Liver (tissue), 9 donors: Measurements from ENCODE around the gene NDOR1. TPM values are rescaled to one million over a fixed set of nuclear protein-coding genes. Genes with fewer than 3 reads are reported as not detected.

Experiments used
- DNase-seq: peaks from one replicate; pipeline ENCODE4 v3.0.0-alpha.2; 2017; ENCODE audit warnings: low spot score
- H3K27ac ChIP-seq, 2 donors: one replicate each; pipeline ENCODE4 v1.7.0; 2013; ENCODE audit warnings: inconsistent platforms in 2 of 2, low read length in 2 of 2, control low read depth in 1 of 2, low read depth in 1 of 2, mild to moderate bottlenecking in 1 of 2
- H3K27me3 ChIP-seq, 4 donors: one replicate each; pipeline versions ENCODE4 v1.6.1 to v1.7.0; 2013; ENCODE audit warnings: low read length in 3 of 4, inconsistent platforms in 1 of 4, mild to moderate bottlenecking in 1 of 4, moderate library complexity in 1 of 4; ENCODE audit not compliant: control insufficient read depth in 4 of 4, insufficient read depth in 4 of 4
- H3K36me3 ChIP-seq, 4 donors: one replicate each; pipeline versions ENCODE4 v1.6.1 to v1.7.0; 2013; ENCODE audit warnings: low read length in 3 of 4, mild to moderate bottlenecking in 3 of 4, low read depth in 1 of 4, moderate library complexity in 1 of 4; ENCODE audit not compliant: control insufficient read depth in 4 of 4, insufficient read depth in 3 of 4
- H3K4me1 ChIP-seq, 4 donors: one replicate each; pipeline versions ENCODE4 v1.6.1 to v1.7.0; 2013; ENCODE audit warnings: low read length in 3 of 4, mild to moderate bottlenecking in 3 of 4, moderate library complexity in 1 of 4; ENCODE audit not compliant: control insufficient read depth in 4 of 4, insufficient read depth in 4 of 4
- H3K4me3 ChIP-seq, 3 donors: one replicate each; pipeline versions ENCODE4 v1.6.1 to v1.7.0; 2013; ENCODE audit warnings: low read length in 3 of 3, control low read depth in 1 of 3, low read depth in 1 of 3, mild to moderate bottlenecking in 1 of 3
- H3K9ac ChIP-seq, 2 donors: one replicate each; pipeline ENCODE4 v1.7.0; 2013; ENCODE audit warnings: low read length in 2 of 2, mild to moderate bottlenecking in 2 of 2, moderate library complexity in 2 of 2, control low read depth in 1 of 2, low read depth in 1 of 2
- H3K9me3 ChIP-seq, 4 donors: one replicate each; pipeline versions ENCODE4 v1.6.1 to v1.7.0; 2013; ENCODE audit warnings: low read length in 3 of 4; ENCODE audit not compliant: control insufficient read depth in 4 of 4
- EGR1 ChIP-seq, 2 donors: IDR thresholded peaks; 2 replicates each; pipeline ENCODE4 v1.6.1; 2016 to 2018; ENCODE audit warnings: antibody characterized with exemption in 2 of 2, low read depth in 2 of 2
- FOXA1 ChIP-seq: IDR thresholded peaks from 2 replicates; pipeline ENCODE4 v1.6.1; 2016; ENCODE audit warnings: antibody characterized with exemption
- FOXA2 ChIP-seq: IDR thresholded peaks from 2 replicates; pipeline ENCODE4 v1.6.1; 2016; ENCODE audit warnings: antibody characterized with exemption
- GABPA ChIP-seq, 2 donors: IDR thresholded peaks in 1 of 2; conservative IDR thresholded peaks in 1 of 2; 2 replicates each; pipeline ENCODE4 v1.6.1; 2016; ENCODE audit warnings: antibody characterized with exemption in 2 of 2, mild to moderate bottlenecking in 1 of 2, moderate library complexity in 1 of 2
- HNF4A ChIP-seq, 2 donors: conservative IDR thresholded peaks; 2 replicates each; pipeline ENCODE4 v1.6.1; 2016; ENCODE audit warnings: antibody characterized with exemption in 2 of 2, mild to moderate bottlenecking in 2 of 2
- HNF4G ChIP-seq: IDR thresholded peaks from 2 replicates; pipeline ENCODE4 v1.6.1; 2016; ENCODE audit warnings: antibody characterized with exemption
- JUND ChIP-seq, 2 donors: IDR thresholded peaks; 2 replicates each; pipeline ENCODE4 v1.6.1; 2016; ENCODE audit warnings: antibody characterized with exemption in 2 of 2
- RAD21 ChIP-seq, 2 donors: IDR thresholded peaks; 2 replicates each; pipeline ENCODE4 v1.6.1; 2016; ENCODE audit warnings: antibody characterized with exemption in 2 of 2, mild to moderate bottlenecking in 2 of 2
- RXRA ChIP-seq, 2 donors: IDR thresholded peaks; 2 replicates each; pipeline ENCODE4 v1.6.1; 2017 to 2018; ENCODE audit warnings: antibody characterized with exemption in 2 of 2, mild to moderate bottlenecking in 1 of 2
- SP1 ChIP-seq: IDR thresholded peaks from 2 replicates; pipeline ENCODE4 v1.6.1; 2018; ENCODE audit warnings: antibody characterized with exemption, mild to moderate bottlenecking
- TAF1 ChIP-seq: conservative IDR thresholded peaks from 2 replicates; pipeline ENCODE4 v1.6.1; 2016; ENCODE audit warnings: antibody characterized with exemption, mild to moderate bottlenecking
- YY1 ChIP-seq: IDR thresholded peaks from 2 replicates; pipeline ENCODE4 v1.6.1; 2016; ENCODE audit warnings: antibody characterized with exemption, mild to moderate bottlenecking
- WGBS: extraction: QIAGEN DNeasy Blood & Tissue Kit; methylation state at CpG from one replicate; pipeline ENCODE4 v1.1.7; 2013; 5-methylcytosine and 5-hydroxymethylcytosine counted together
- polyA plus RNA-seq, 2 donors: library from polyadenylated mRNA; stranded (reverse) in 1 of 2; unstranded in 1 of 2; fragments of 200-250 nt in 1 of 2; fragments of >200 nt in 1 of 2; fragmentation: Nextera tagmentation in 1 of 2; extraction: Ambion mirVana in 1 of 2; gene quantifications; one replicate each; pipeline versions ENCODE4 v1.2.1 to v1.2.3, GENCODE V29; 2013 to 2015
- total RNA-seq, 2 donors: library from RNA; depleted of rRNA; stranded (reverse); fragments of >200 nt; gene quantifications; one replicate each; pipeline ENCODE4 v1.2.3, GENCODE V29; 2014
- TF ChIP-seq, protein P1 (sequence below): IDR thresholded peaks from 2 replicates; pipeline ENCODE4 v1.6.1; 2016; ENCODE audit warnings: antibody characterized with exemption
- TF ChIP-seq, protein P2 (sequence below): IDR thresholded peaks from 2 replicates; pipeline ENCODE4 v1.6.1; 2016; ENCODE audit warnings: antibody characterized with exemption, mild to moderate bottlenecking
- TF ChIP-seq, protein P3 (sequence below): IDR thresholded peaks from 2 replicates; pipeline ENCODE4 v1.6.1; 2016; ENCODE audit warnings: antibody characterized with exemption
- TF ChIP-seq, protein P4 (sequence below): fragments of 150-350 bp; IDR thresholded peaks from 2 replicates; pipeline ENCODE4 v1.5.1; 2017; ENCODE audit warnings: improper control_type of control experiment, low read depth, low read length; ENCODE audit not compliant: missing input control
- TF ChIP-seq, protein P5 (sequence below): IDR thresholded peaks from 2 replicates; pipeline ENCODE4 v1.6.1; 2016; ENCODE audit warnings: antibody characterized with exemption
- donor health status: healthy.
- donor health status: healthy.
- donor health status: healthy.
- donor health status: healthy.
- donor health status: healthy.

NDOR1 gene
- total and polyA plus RNA-seq, 4 donors, result 2.5 to 4.7 (median 3.2) TPM

- no peaks in the 10 kb centered on the region for H3K36me3 ChIP-seq
- H3K9ac ChIP-seq, result no peak overlapping the region
Observed at GRCh38 chr9:137163365-137163715, 42.2 kb upstream of the NDOR1 start.

DNA sequence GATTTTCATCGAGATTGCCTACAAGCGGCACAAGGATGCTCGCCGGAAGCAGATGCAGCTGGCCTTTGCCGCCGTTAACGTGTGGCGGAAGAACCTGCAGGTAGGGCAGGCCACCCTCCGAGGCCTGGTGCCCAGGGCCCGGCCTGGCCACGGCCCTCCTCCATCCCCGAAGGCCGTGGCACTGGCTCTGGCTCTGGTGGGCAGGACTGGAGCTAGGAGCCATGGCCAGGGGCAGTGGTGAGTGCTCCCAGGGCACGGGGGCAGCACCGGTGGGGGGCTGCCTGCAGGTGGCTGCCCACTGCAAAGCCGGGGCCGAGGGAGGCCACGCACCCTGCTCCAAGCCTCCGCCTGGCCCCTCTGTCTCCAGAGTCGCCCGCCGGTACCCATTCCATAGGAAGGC, 41.7 kb upstream of the NDOR1 start:
- 82% methylated on average over 22 of the region's 22 CpGs for WGBS
- no peak overlapping the region for H3K4me3 ChIP-seq
- DNase-seq, result no peak
- H3K27ac ChIP-seq, result no peak overlapping the region
- H3K9ac ChIP-seq, result no peak overlapping the region
- peaks cover 6 to 19% (median 11%) of the 10 kb centered on the region in 4 donors for H3K4me1 ChIP-seq
- peaks cover 2 to 26% (median 14%) of the 10 kb centered on the region in 4 donors for H3K27me3 ChIP-seq
- H3K36me3 ChIP-seq, result no peaks in the 10 kb centered on the region
- no peak for TF ChIP-seq JUND (IDR thresholded peaks at IDR 0.05)
- TF ChIP-seq, protein P1, sequence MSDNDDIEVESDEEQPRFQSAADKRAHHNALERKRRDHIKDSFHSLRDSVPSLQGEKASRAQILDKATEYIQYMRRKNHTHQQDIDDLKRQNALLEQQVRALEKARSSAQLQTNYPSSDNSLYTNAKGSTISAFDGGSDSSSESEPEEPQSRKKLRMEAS, result no peak
- TF ChIP-seq, protein P2, sequence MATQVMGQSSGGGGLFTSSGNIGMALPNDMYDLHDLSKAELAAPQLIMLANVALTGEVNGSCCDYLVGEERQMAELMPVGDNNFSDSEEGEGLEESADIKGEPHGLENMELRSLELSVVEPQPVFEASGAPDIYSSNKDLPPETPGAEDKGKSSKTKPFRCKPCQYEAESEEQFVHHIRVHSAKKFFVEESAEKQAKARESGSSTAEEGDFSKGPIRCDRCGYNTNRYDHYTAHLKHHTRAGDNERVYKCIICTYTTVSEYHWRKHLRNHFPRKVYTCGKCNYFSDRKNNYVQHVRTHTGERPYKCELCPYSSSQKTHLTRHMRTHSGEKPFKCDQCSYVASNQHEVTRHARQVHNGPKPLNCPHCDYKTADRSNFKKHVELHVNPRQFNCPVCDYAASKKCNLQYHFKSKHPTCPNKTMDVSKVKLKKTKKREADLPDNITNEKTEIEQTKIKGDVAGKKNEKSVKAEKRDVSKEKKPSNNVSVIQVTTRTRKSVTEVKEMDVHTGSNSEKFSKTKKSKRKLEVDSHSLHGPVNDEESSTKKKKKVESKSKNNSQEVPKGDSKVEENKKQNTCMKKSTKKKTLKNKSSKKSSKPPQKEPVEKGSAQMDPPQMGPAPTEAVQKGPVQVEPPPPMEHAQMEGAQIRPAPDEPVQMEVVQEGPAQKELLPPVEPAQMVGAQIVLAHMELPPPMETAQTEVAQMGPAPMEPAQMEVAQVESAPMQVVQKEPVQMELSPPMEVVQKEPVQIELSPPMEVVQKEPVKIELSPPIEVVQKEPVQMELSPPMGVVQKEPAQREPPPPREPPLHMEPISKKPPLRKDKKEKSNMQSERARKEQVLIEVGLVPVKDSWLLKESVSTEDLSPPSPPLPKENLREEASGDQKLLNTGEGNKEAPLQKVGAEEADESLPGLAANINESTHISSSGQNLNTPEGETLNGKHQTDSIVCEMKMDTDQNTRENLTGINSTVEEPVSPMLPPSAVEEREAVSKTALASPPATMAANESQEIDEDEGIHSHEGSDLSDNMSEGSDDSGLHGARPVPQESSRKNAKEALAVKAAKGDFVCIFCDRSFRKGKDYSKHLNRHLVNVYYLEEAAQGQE, result no peak
- TF ChIP-seq HNF4A (conservative IDR thresholded peaks at IDR 0.05), result no peak
- TF ChIP-seq, protein P3, sequence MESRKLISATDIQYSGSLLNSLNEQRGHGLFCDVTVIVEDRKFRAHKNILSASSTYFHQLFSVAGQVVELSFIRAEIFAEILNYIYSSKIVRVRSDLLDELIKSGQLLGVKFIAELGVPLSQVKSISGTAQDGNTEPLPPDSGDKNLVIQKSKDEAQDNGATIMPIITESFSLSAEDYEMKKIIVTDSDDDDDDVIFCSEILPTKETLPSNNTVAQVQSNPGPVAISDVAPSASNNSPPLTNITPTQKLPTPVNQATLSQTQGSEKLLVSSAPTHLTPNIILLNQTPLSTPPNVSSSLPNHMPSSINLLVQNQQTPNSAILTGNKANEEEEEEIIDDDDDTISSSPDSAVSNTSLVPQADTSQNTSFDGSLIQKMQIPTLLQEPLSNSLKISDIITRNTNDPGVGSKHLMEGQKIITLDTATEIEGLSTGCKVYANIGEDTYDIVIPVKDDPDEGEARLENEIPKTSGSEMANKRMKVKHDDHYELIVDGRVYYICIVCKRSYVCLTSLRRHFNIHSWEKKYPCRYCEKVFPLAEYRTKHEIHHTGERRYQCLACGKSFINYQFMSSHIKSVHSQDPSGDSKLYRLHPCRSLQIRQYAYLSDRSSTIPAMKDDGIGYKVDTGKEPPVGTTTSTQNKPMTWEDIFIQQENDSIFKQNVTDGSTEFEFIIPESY, result no peak
- TF ChIP-seq, protein P4, sequence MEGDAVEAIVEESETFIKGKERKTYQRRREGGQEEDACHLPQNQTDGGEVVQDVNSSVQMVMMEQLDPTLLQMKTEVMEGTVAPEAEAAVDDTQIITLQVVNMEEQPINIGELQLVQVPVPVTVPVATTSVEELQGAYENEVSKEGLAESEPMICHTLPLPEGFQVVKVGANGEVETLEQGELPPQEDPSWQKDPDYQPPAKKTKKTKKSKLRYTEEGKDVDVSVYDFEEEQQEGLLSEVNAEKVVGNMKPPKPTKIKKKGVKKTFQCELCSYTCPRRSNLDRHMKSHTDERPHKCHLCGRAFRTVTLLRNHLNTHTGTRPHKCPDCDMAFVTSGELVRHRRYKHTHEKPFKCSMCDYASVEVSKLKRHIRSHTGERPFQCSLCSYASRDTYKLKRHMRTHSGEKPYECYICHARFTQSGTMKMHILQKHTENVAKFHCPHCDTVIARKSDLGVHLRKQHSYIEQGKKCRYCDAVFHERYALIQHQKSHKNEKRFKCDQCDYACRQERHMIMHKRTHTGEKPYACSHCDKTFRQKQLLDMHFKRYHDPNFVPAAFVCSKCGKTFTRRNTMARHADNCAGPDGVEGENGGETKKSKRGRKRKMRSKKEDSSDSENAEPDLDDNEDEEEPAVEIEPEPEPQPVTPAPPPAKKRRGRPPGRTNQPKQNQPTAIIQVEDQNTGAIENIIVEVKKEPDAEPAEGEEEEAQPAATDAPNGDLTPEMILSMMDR, result no peak
- H3K9me3 ChIP-seq, result no peaks in the 10 kb centered on the region

More at GRCh38 chr9:137163365-137163715, 42.2 kb upstream of the NDOR1 start:
- DNase-seq, result no peak
- H3K27me3 ChIP-seq, result peaks cover 2 to 26% (median 14%) of the 10 kb centered on the region in 4 donors
- 34% methylated on average over 26 of the region's 26 CpGs for WGBS
- no peak overlapping the region for H3K27ac ChIP-seq
- no peaks in the 10 kb centered on the region for H3K9me3 ChIP-seq
- no peak overlapping the region for H3K4me3 ChIP-seq
- peaks cover 2 to 15% (median 7%) of the 10 kb centered on the region in 4 donors for H3K4me1 ChIP-seq
- TF ChIP-seq, protein P4, result no peak
- TF ChIP-seq RXRA (IDR thresholded peaks at IDR 0.05), result no peak
- TF ChIP-seq HNF4G, result no peak
- TF ChIP-seq, protein P1, result no peak
- TF ChIP-seq SP1, result no peak
- TF ChIP-seq EGR1 (IDR thresholded peaks at IDR 0.05; ENCODE audit: low read depth in 2 of 2), result no peak
- no peak for TF ChIP-seq JUND (IDR thresholded peaks at IDR 0.05)
- TF ChIP-seq, protein P5, sequence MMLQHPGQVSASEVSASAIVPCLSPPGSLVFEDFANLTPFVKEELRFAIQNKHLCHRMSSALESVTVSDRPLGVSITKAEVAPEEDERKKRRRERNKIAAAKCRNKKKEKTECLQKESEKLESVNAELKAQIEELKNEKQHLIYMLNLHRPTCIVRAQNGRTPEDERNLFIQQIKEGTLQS, result no peak
- no peak for TF ChIP-seq FOXA2
- TF ChIP-seq, protein P2, result no peak
- no peak for TF ChIP-seq RAD21 (IDR thresholded peaks at IDR 0.05)
- TF ChIP-seq HNF4A (conservative IDR thresholded peaks at IDR 0.05), result no peak
- TF ChIP-seq TAF1, result no peak
- no peak for TF ChIP-seq YY1
- no peak for TF ChIP-seq FOXA1
- TF ChIP-seq GABPA (IDR thresholded peaks at IDR 0.05 in 1 of 2, conservative IDR thresholded peaks at IDR 0.05 in 1 of 2), result no peak
